HG03135 (cell line): ENCODE results near the gene TBC1D9B.

Experiments
- ATAC-seq: cut with Tn5 transposase; IDR thresholded peaks from one replicate; pipeline ENCODE4 v1.9.1; 2021; ENCODE audit warnings: mild to moderate bottlenecking, moderate library complexity; ENCODE audit not compliant: unreplicated experiment

Gene TBC1D9B

GRCh38 chr5:179908528-179908927 is 831 bp upstream of the TBC1D9B start:
- no peak for ATAC-seq

GRCh38 chr5:179906795-179907555 is 722 bp downstream of the TBC1D9B start:
- ATAC-seq, result peak; percentile 34

GRCh38 chr5:179906294-179906794 is 1.4 kb downstream of the TBC1D9B start:
- ATAC-seq, result no peak

GRCh38 chr5:179905161-179905560 is 2.5 kb downstream of the TBC1D9B start:
- no peak for ATAC-seq

GRCh38 chr5:179904463-179905160 is 3.1 kb downstream of the TBC1D9B start:
- no peak for ATAC-seq

GRCh38 chr5:179902763-179903158 is 4.9 kb downstream of the TBC1D9B start:
- no peak for ATAC-seq

GRCh38 chr5:179901915-179902762 is 5.6 kb downstream of the TBC1D9B start:
- no peak for ATAC-seq

- ATAC-seq, result no peak
Measured at GRCh38 chr5:179901462-179901861, 6.2 kb downstream of the TBC1D9B start.

- no peak for ATAC-seq
Measured at GRCh38 chr5:179900711-179901110, 7.0 kb downstream of the TBC1D9B start.

GRCh38 chr5:179900206-179900605 is 7.5 kb downstream of the TBC1D9B start:
- no peak for ATAC-seq

- ATAC-seq, result no peak
Measured at GRCh38 chr5:179895861-179896260, 11.8 kb downstream of the TBC1D9B start.

- no peak for ATAC-seq
Measured at GRCh38 chr5:179893958-179894895, 13.5 kb downstream of the TBC1D9B start.

- no peak for ATAC-seq
Measured at GRCh38 chr5:179893076-179893957, 14.4 kb downstream of the TBC1D9B start.

GRCh38 chr5:179892255-179892654 is 15.4 kb downstream of the TBC1D9B start:
- ATAC-seq, result no peak

- ATAC-seq, result no peak
Measured at GRCh38 chr5:179890751-179891682, 16.7 kb downstream of the TBC1D9B start.

- ATAC-seq, result no peak
Measured at GRCh38 chr5:179889885-179890284, 17.8 kb downstream of the TBC1D9B start.

- no peak for ATAC-seq
Measured at GRCh38 chr5:179887802-179888201, 19.9 kb downstream of the TBC1D9B start.

GRCh38 chr5:179887095-179887494 is 20.6 kb downstream of the TBC1D9B start:
- no peak for ATAC-seq
